K562 (cell line): ENCODE results near the gene UPF1. TPM values are rescaled to one million over a fixed set of nuclear protein-coding genes. Genes with fewer than 3 reads are reported as not detected.

Experiments used
- ATAC-seq: fragments of 200-7000 bp; cut with Tn5 transposase; 3 replicates; pipeline ENCODE4 v1.9.1; 2020; ENCODE audit warnings: moderate library complexity
- BruUV-seq: library from RNA; stranded (reverse); fragments of 400-500 nt; replicated peaks from 2 replicates; lab custom pipeline; 2021; lab: Mats Ljungman, UMichigan
- CTCF ChIA-PET: fragments of 300-600 bp; formaldehyde crosslinking; extraction: SDS; loops from one replicate; lab custom pipeline; 2021; ENCODE audit warnings: low intra/inter-chr PET ratio; lab: Yijun Ruan, JAX
- POLR2A ChIA-PET: fragments of 300-600, 350-650 bp; sonication (Branson Sonifier 250); formaldehyde crosslinking; extraction: SDS; loops from one replicate; lab custom pipeline; 2021; ENCODE audit warnings: antibody characterized with exemption, inconsistent platforms; lab: Yijun Ruan, JAX
- DNase-seq, 4 experiments: peaks; one replicate each; pipeline versions ENCODE4 v3.0.0 to v3.0.0-alpha.2; 2011 to 2018; ENCODE audit warnings: low spot score in 3 of 4, mixed read lengths in 3 of 4; ENCODE audit errors: extremely low read depth in 1 of 4
- FAIRE-seq: peaks from 2 replicates; lab custom pipeline; 2011; peaks lifted over from hg19 to GRCh38; lab: Jason Lieb, UNC
- H2AFZ ChIP-seq: 2 replicates; pipeline ENCODE4 v1.6.0; 2011; ENCODE audit warnings: low read depth, low read length, control low read depth, inconsistent platforms
- H3K27ac ChIP-seq: fragments of 200-600 bp; 3 replicates; pipeline ENCODE4 v1.8.0; 2011; ENCODE audit warnings: low read depth, mild to moderate bottlenecking, control low read depth, inconsistent platforms, low read length, moderate library complexity, mixed read lengths; ENCODE audit errors: extremely low read depth
- H3K27me3 ChIP-seq, 2 experiments: fragments of 300-600 bp in 1 of 2; 2 replicates in 1 of 2; 3 replicates in 1 of 2; pipeline versions ENCODE4 v1.6.0 to v1.8.0; 2011; ENCODE audit warnings: inconsistent platforms in 2 of 2, low read length in 2 of 2, mild to moderate bottlenecking in 1 of 2, mixed read lengths in 1 of 2, moderate library complexity in 1 of 2; ENCODE audit not compliant: control insufficient read depth in 2 of 2, insufficient read depth in 2 of 2
- H3K36me3 ChIP-seq: fragments of 300-600 bp; 3 replicates; pipeline ENCODE4 v1.8.0; 2011; ENCODE audit warnings: mild to moderate bottlenecking, low read length, inconsistent platforms; ENCODE audit not compliant: control insufficient read depth, insufficient read depth
- H3K4me1 ChIP-seq, 2 experiments: fragments of 200-600 bp in 1 of 2; replicated peaks in 1 of 2; 2 replicates in 1 of 2; 3 replicates in 1 of 2; pipeline versions ENCODE4 v1.5.1 to v1.8.0; 2011; ENCODE audit warnings: inconsistent platforms in 2 of 2, low read length in 2 of 2, mild to moderate bottlenecking in 1 of 2, mixed read lengths in 1 of 2, moderate library complexity in 1 of 2; ENCODE audit not compliant: control insufficient read depth in 2 of 2, insufficient read depth in 2 of 2
- H3K4me2 ChIP-seq: 2 replicates; pipeline ENCODE4 v1.6.1; 2011; ENCODE audit warnings: low read length, control low read depth, inconsistent platforms, mixed read lengths; ENCODE audit not compliant: insufficient read depth
- H3K4me3 ChIP-seq: fragments of 200-600 bp; sonication (generic), shearing (Covaris generic); 2 replicates; pipeline ENCODE4 v1.5.1; 2016; ENCODE audit warnings: control low read depth, inconsistent platforms
- H3K79me2 ChIP-seq: fragments of 200-600 bp; 3 replicates; pipeline ENCODE4 v1.8.0; 2011; ENCODE audit warnings: low read length, inconsistent platforms; ENCODE audit not compliant: control insufficient read depth, insufficient read depth
- H3K9ac ChIP-seq, 2 experiments: 2 replicates each; pipeline versions ENCODE4 v1.6.0 to v1.6.1; 2011; ENCODE audit warnings: low read depth in 2 of 2, low read length in 2 of 2, control low read depth in 1 of 2, inconsistent platforms in 1 of 2, mild to moderate bottlenecking in 1 of 2, mixed read lengths in 1 of 2; ENCODE audit not compliant: insufficient read depth in 1 of 2
- H3K9me1 ChIP-seq: one replicate; pipeline ENCODE4 v1.6.0; 2011; ENCODE audit warnings: inconsistent platforms, mild to moderate bottlenecking, low read length, moderate library complexity; ENCODE audit not compliant: control insufficient read depth, insufficient read depth
- H3K9me3 ChIP-seq: replicated peaks from 2 replicates; pipeline ENCODE4 v1.5.1; 2011; ENCODE audit warnings: low read depth, low read length, inconsistent platforms; ENCODE audit not compliant: control insufficient read depth, insufficient read depth
- H4K20me1 ChIP-seq: replicated peaks from 2 replicates; pipeline ENCODE4 v1.6.1; 2011; ENCODE audit warnings: low read length, inconsistent platforms, mixed read lengths; ENCODE audit not compliant: control insufficient read depth, insufficient read depth
- NFIX ChIP-seq: fragments of 250-450 bp; sonication (Bioruptor Pico); IDR thresholded peaks from 2 replicates; pipeline ENCODE4 v1.4.0; 2020; ENCODE audit warnings: low read depth, mild to moderate bottlenecking, moderate library complexity
- POLR2G ChIP-seq: fragments of 200-400 bp; formaldehyde crosslinking; IDR thresholded peaks from 2 replicates; pipeline ENCODE4 v1.6.1; 2017; ENCODE audit warnings: low read depth, mild to moderate bottlenecking, antibody characterized with exemption, low read length, moderate library complexity
- RFX7 ChIP-seq: fragments of 250-450 bp; sonication (Bioruptor Pico); IDR thresholded peaks from 2 replicates; pipeline ENCODE4 v1.5.1; 2021; ENCODE audit warnings: mild to moderate bottlenecking
- ZC3H11A ChIP-seq: IDR thresholded peaks from 2 replicates; pipeline ENCODE4 v1.6.1; 2012; ENCODE audit warnings: low read depth, low read length, improper control_type of control experiment
- ZNF134 ChIP-seq: fragments of 250-450 bp; sonication (Bioruptor Pico); conservative IDR thresholded peaks from 2 replicates; pipeline ENCODE4 v1.4.0; 2020
- ZNF324 ChIP-seq: fragments of 250-450 bp; sonication (Bioruptor Pico); IDR thresholded peaks from 2 replicates; pipeline ENCODE4 v1.4.0; 2020; ENCODE audit warnings: mild to moderate bottlenecking
- WGBS: fragments of 100-300 bp; shearing (Covaris generic); methylation state at CpG from one replicate; pipeline ENCODE4 v1.1.6; 2016; ENCODE audit warnings: low coverage, mixed read lengths; ENCODE audit not compliant: insufficient coverage; ENCODE audit errors: missing lambda C conversion rate; 5-methylcytosine and 5-hydroxymethylcytosine counted together
- in situ Hi-C: fragments of 300-500 bp; cut with MboI; formaldehyde crosslinking; loops from 4 replicates; pipeline ENCODE4 v1.15.0; 2018; ENCODE audit warnings: inconsistent platforms, mixed read lengths
- intact Hi-C: fragments of 100-400 bp; cut with micrococcal nuclease; formaldehyde crosslinking; loops from 2 replicates; pipeline ENCODE4 v1.14.2; 2022
- polyA plus RNA-seq, 8 experiments: library from polyadenylated mRNA; depleted of rRNA in 4 of 8; stranded (reverse) in 5 of 8; unstranded in 3 of 8; fragments of >200 nt; fragmentation: Nextera tagmentation in 2 of 8; fragmentation: Illumina TruSeq in 1 of 8; extraction: Ambion mirVana in 2 of 8; extraction: Trizol in 1 of 8; gene quantifications; 2 replicates each; pipeline versions ENCODE4 v1.2.1 to v1.2.3, GENCODE V29; 2011 to 2014; ENCODE audit warnings: inconsistent platforms in 1 of 8, missing spikeins in 1 of 8
- total RNA-seq, 7 experiments: library from RNA; depleted of rRNA in 6 of 7; stranded (reverse); fragments of >200 nt in 6 of 7; fragmentation: Illumina TruSeq in 2 of 7; extraction: Trizol in 2 of 7; gene quantifications; 2 replicates each; pipeline versions ENCODE4 v1.2.1 to v1.2.3, GENCODE V29; 2011 to 2021; ENCODE audit warnings: low replicate concordance in 1 of 7

UPF1 gene
- total and polyA plus RNA-seq, 9 of the 15 experiments (the other 6 are each of a cell fraction or from before 2014, with no cell fraction given), result 0.34 to 103 (median 27.9) TPM

GRCh38 chr19:18861235-18861634, 29.5 kb downstream of the UPF1 start (continued):
- TF ChIP-seq POLR2G (no peak), ZNF134 (CRISPR knock-in tag) (no peak), NFIX (no peak), RFX7 (CRISPR knock-in tag) (no peak), ZNF324 (CRISPR knock-in tag) (no peak)

GRCh38 chr19:18861917-18862316, 30.2 kb downstream of the UPF1 start:
- POLR2A ChIA-PET, result interaction anchor here (1.0 kb wide), 1 partner anchor 13 kb away, joined by 3 read pairs; no protein-coding TSS in a partner anchor
- CTCF ChIA-PET, result no interaction called here
- FAIRE-seq (no peak), ATAC-seq (no peak), DNase-seq (no peak)
- WGBS, result 92% methylated on average over 11 of the region's 12 CpGs
- in situ Hi-C loops (loop anchor here (5.0 kb wide), 1 partner anchor 410 kb away; no protein-coding TSS in a partner anchor), intact Hi-C loops (no loop called here)
- no peak overlapping the region for H3K4me2 ChIP-seq
- no peak overlapping the region for H3K27ac ChIP-seq
- H4K20me1 ChIP-seq, result peaks cover 3% of the 10 kb centered on the region; the same call in 1 of the 2 replicates
- no peak overlapping the region for H3K4me3 ChIP-seq
- no peaks in the 10 kb centered on the region for H3K27me3 ChIP-seq
- H3K36me3 ChIP-seq, result peaks cover 98% of the 10 kb centered on the region; the same call in 2 of the 3 replicates
- TF ChIP-seq ZC3H11A (no peak), POLR2G (peak; percentile 51; the same call in 1 of the 2 replicates)
- H3K9me3 ChIP-seq, result no peaks in the 10 kb centered on the region
- H3K79me2 ChIP-seq, result no peaks in the 10 kb centered on the region
- no TSS peak for BruUV-seq
- peaks cover 0 to 18% of the 10 kb centered on the region in 2 experiments; a peak in 3 of 5 replicates for H3K4me1 ChIP-seq
- H2AFZ ChIP-seq, result no peak overlapping the region
- H3K9me1 ChIP-seq, result peaks cover 3% of the 10 kb centered on the region
- H3K9ac ChIP-seq, result no peak overlapping the region
